SK-N-SH treated with all-trans-retinoic acid at 6 μM for 48 hours (cell line): ENCODE results near the gene PACRGL.

Experiments
- ATAC-seq: fragments of 200-7000 bp; cut with Tn5 transposase; 3 replicates; pipeline ENCODE4 v1.9.1; 2020; ENCODE audit warnings: mild to moderate bottlenecking, moderate library complexity
- ARNTL ChIP-seq: fragments of 450-650 bp; formaldehyde crosslinking; IDR thresholded peaks from 2 replicates; pipeline ENCODE4 v1.5.0; 2020; ENCODE audit warnings: low read depth, mild to moderate bottlenecking, moderate library complexity, borderline replicate concordance
- BACH2 ChIP-seq: fragments of 250-450 bp; sonication (Bioruptor Pico); IDR thresholded peaks from 2 replicates; pipeline ENCODE4 v1.9.0; 2021; ENCODE audit warnings: mild to moderate bottlenecking, borderline replicate concordance
- CREB5 ChIP-seq: fragments of 250-450 bp; sonication (Bioruptor Pico); IDR thresholded peaks from 2 replicates; pipeline ENCODE4 v1.5.1; 2020; ENCODE audit warnings: low read depth, mild to moderate bottlenecking, moderate library complexity
- CSDC2 ChIP-seq: fragments of 250-450 bp; sonication (Bioruptor Pico); IDR thresholded peaks from 2 replicates; pipeline ENCODE4 v1.5.0; 2020; ENCODE audit warnings: mild to moderate bottlenecking, moderate library complexity
- CSRNP3 ChIP-seq: fragments of 250-450 bp; sonication (Bioruptor Pico); IDR thresholded peaks from 2 replicates; pipeline ENCODE4 v1.5.1; 2021; ENCODE audit warnings: mild to moderate bottlenecking, moderate library complexity
- ESRRG ChIP-seq: fragments of 250-450 bp; sonication (Bioruptor Pico); IDR thresholded peaks from 2 replicates; pipeline ENCODE4 v1.6.1; 2021; ENCODE audit warnings: mild to moderate bottlenecking
- GLIS3 ChIP-seq: fragments of 250-450 bp; sonication (Bioruptor Pico); IDR thresholded peaks from 2 replicates; pipeline ENCODE4 v1.5.0; 2020; ENCODE audit warnings: mild to moderate bottlenecking, moderate library complexity
- ISL1 ChIP-seq: fragments of 250-450 bp; sonication (Bioruptor Pico); IDR thresholded peaks from 2 replicates; pipeline ENCODE4 v2.1.2; 2022; ENCODE audit warnings: mild to moderate bottlenecking, moderate library complexity
- OSR1 ChIP-seq: fragments of 250-450 bp; sonication (Bioruptor Pico); IDR thresholded peaks from 2 replicates; pipeline ENCODE4 v1.8.0; 2022; ENCODE audit warnings: moderate library complexity, mild to moderate bottlenecking, inconsistent platforms
- PATZ1 ChIP-seq: fragments of 250-450 bp; sonication (Bioruptor Pico); IDR thresholded peaks from 2 replicates; pipeline ENCODE4 v1.8.0; 2020; ENCODE audit warnings: mild to moderate bottlenecking, moderate library complexity, borderline replicate concordance
- POU6F1 ChIP-seq: fragments of 250-450 bp; sonication (Bioruptor Pico); IDR thresholded peaks from 2 replicates; pipeline ENCODE4 v1.8.0; 2021; ENCODE audit warnings: low read depth, mild to moderate bottlenecking, moderate library complexity, borderline replicate concordance
- PPARA ChIP-seq: fragments of 250-450 bp; sonication (Bioruptor Pico); IDR thresholded peaks from 2 replicates; pipeline ENCODE4 v1.5.0; 2020; ENCODE audit warnings: mild to moderate bottlenecking, borderline replicate concordance
- RARB ChIP-seq: fragments of 250-450 bp; sonication (Bioruptor Pico); IDR thresholded peaks from 2 replicates; pipeline ENCODE4 v1.8.0; 2021; ENCODE audit warnings: mild to moderate bottlenecking, moderate library complexity
- SNAI2 ChIP-seq: fragments of 250-450 bp; sonication (Bioruptor Pico); IDR thresholded peaks from 2 replicates; pipeline ENCODE4 v1.5.0; 2020; ENCODE audit warnings: mild to moderate bottlenecking, moderate library complexity
- TCF4 ChIP-seq: fragments of 250-450 bp; sonication (Bioruptor Pico); IDR thresholded peaks from 2 replicates; pipeline ENCODE4 v1.8.0; 2021; ENCODE audit warnings: mild to moderate bottlenecking, moderate library complexity, borderline replicate concordance
- TOX ChIP-seq: fragments of 250-450 bp; sonication (Bioruptor Pico); IDR thresholded peaks from 2 replicates; pipeline ENCODE4 v1.8.0; 2021; ENCODE audit warnings: mild to moderate bottlenecking, moderate library complexity, borderline replicate concordance
- TSHZ2 ChIP-seq: fragments of 250-450 bp; sonication (Bioruptor Pico); IDR thresholded peaks from 2 replicates; pipeline ENCODE4 v1.5.0; 2020; ENCODE audit warnings: mild to moderate bottlenecking, moderate library complexity
- ZC3H10 ChIP-seq: fragments of 250-450 bp; sonication (Bioruptor Pico); IDR thresholded peaks from 2 replicates; pipeline ENCODE4 v1.5.1; 2021; ENCODE audit warnings: mild to moderate bottlenecking, moderate library complexity
- ZFP3 ChIP-seq: fragments of 250-450 bp; sonication (Bioruptor Pico); IDR thresholded peaks from 2 replicates; pipeline ENCODE4 v1.5.0; 2020; ENCODE audit warnings: mild to moderate bottlenecking, moderate library complexity
- ZFP30 ChIP-seq: fragments of 450-650 bp; formaldehyde crosslinking; IDR thresholded peaks from 2 replicates; pipeline ENCODE4 v1.5.0; 2022; ENCODE audit warnings: mild to moderate bottlenecking, moderate library complexity
- ZNF565 ChIP-seq: fragments of 450-650 bp; formaldehyde crosslinking; conservative IDR thresholded peaks from 2 replicates; pipeline ENCODE4 v1.5.0; 2020; ENCODE audit warnings: low read depth, mild to moderate bottlenecking, moderate library complexity
- ZNF70 ChIP-seq: fragments of 450-650 bp; formaldehyde crosslinking; IDR thresholded peaks from 2 replicates; pipeline ENCODE4 v1.5.0; 2020; ENCODE audit warnings: mild to moderate bottlenecking, moderate library complexity
- ZNF8 ChIP-seq: fragments of 450-650 bp; formaldehyde crosslinking; IDR thresholded peaks from 2 replicates; pipeline ENCODE4 v1.5.0; 2020; ENCODE audit warnings: mild to moderate bottlenecking, moderate library complexity

The PACRGL gene

GRCh38 chr4:20696815-20697214, 3.4 kb upstream of the PACRGL start:
- TF ChIP-seq GLIS3 (CRISPR knock-in tag) (no peak), CREB5 (CRISPR knock-in tag) (no peak), TCF4 (CRISPR knock-in tag) (no peak), TOX (CRISPR knock-in tag) (no peak), ESRRG (CRISPR knock-in tag) (no peak), SNAI2 (CRISPR knock-in tag) (no peak), ZFP3 (CRISPR knock-in tag) (no peak), ZNF70 (CRISPR knock-in tag) (no peak), RARB (CRISPR knock-in tag) (no peak), ZFP30 (CRISPR knock-in tag) (no peak)
- TF ChIP-seq, all 23 proteins: peak for 0
- ATAC-seq: no peak

- no peak for TF ChIP-seq PPARA (CRISPR knock-in tag)
- no peak for ATAC-seq
Measured at GRCh38 chr4:20698382-20698781, 1.9 kb upstream of the PACRGL start.

GRCh38 chr4:20698820-20699219, 1.4 kb upstream of the PACRGL start:
- TF ChIP-seq PPARA (CRISPR knock-in tag): no peak
- ATAC-seq: no peak

- ATAC-seq: peak; percentile 61; the same call in 1 of the 3 replicates
Measured at GRCh38 chr4:20711335-20711734, 11.1 kb downstream of the PACRGL start.

More at GRCh38 chr4:20711335-20711734, 11.1 kb downstream of the PACRGL start:
- TF ChIP-seq ARNTL (no peak; the same call in 1 of the 2 replicates), CREB5 (CRISPR knock-in tag) (no peak), SNAI2 (CRISPR knock-in tag) (0 out of 2 replicates have a peak, but pooled peaks have one; percentile 9), BACH2 (CRISPR knock-in tag) (no peak), ZNF8 (CRISPR knock-in tag) (peak; percentile 2; the same call in 1 of the 2 replicates), OSR1 (CRISPR knock-in tag) (no peak), ZNF70 (CRISPR knock-in tag) (no peak), TCF4 (CRISPR knock-in tag) (peak; percentile 97), ZNF565 (no peak), CSRNP3 (peak; percentile 88), PPARA (CRISPR knock-in tag) (no peak), TOX (CRISPR knock-in tag) (no peak), ZC3H10 (no peak), CSDC2 (CRISPR knock-in tag) (no peak), RARB (CRISPR knock-in tag) (no peak), GLIS3 (CRISPR knock-in tag) (0 out of 2 replicates have a peak, but pooled peaks have one; percentile 53), ZFP30 (CRISPR knock-in tag) (no peak), POU6F1 (CRISPR knock-in tag) (no peak), PATZ1 (CRISPR knock-in tag) (no peak), ISL1 (peak; percentile 83), ZFP3 (CRISPR knock-in tag) (no peak), ESRRG (CRISPR knock-in tag) (peak; percentile 83; the same call in 1 of the 2 replicates), TSHZ2 (peak; percentile 94; the same call in 1 of the 2 replicates)
